Nephron progenitor cell (in vitro differentiated cells): ENCODE results near the gene DPM3.

Experiments used
- DNase-seq: peaks from one replicate; pipeline ENCODE4 v3.0.0; 2021
- H3K27ac Mint-ChIP-seq: 2 replicates; pipeline ENCODE4 v1.8.0; 2021; ENCODE audit warnings: mild to moderate bottlenecking, moderate library complexity, mixed read lengths
- H3K27me3 Mint-ChIP-seq: 2 replicates; pipeline ENCODE4 v1.8.0; 2021; ENCODE audit warnings: mild to moderate bottlenecking, low read depth, mixed read lengths; ENCODE audit not compliant: poor library complexity
- H3K36me3 Mint-ChIP-seq: 2 replicates; pipeline ENCODE4 v1.8.0; 2021; ENCODE audit warnings: low read depth, mixed read lengths
- H3K4me1 Mint-ChIP-seq: 2 replicates; pipeline ENCODE4 v1.8.0; 2021; ENCODE audit warnings: mixed read lengths
- H3K4me3 Mint-ChIP-seq: 2 replicates; pipeline ENCODE4 v1.8.0; 2021; ENCODE audit warnings: mild to moderate bottlenecking, moderate library complexity, mixed read lengths
- H3K9me3 Mint-ChIP-seq: 2 replicates; pipeline ENCODE4 v1.8.0; 2021; ENCODE audit warnings: mild to moderate bottlenecking, moderate library complexity, mixed read lengths
- CTCF ChIP-seq: fragments of 200-600 bp; sonication (generic); IDR thresholded peaks from 2 replicates; pipeline ENCODE4 v1.5.0; 2021; ENCODE audit warnings: antibody characterized with exemption

The DPM3 gene

GRCh38 chr1:155107309-155108264 is 32.7 kb downstream of the DPM3 start:
- Mint-ChIP-seq H3K27me3 (peaks cover 23% of the 10 kb centered on the region), H3K4me3 (no peak overlapping the region)

GRCh38 chr1:155106862-155107261 is 33.5 kb downstream of the DPM3 start:
- H3K4me1 Mint-ChIP-seq = peaks cover 19% of the 10 kb centered on the region
- H3K27me3 Mint-ChIP-seq = peaks cover 27% of the 10 kb centered on the region
- H3K4me3 Mint-ChIP-seq = no peak overlapping the region
- DNase-seq = no peak
- H3K36me3 Mint-ChIP-seq = no peaks in the 10 kb centered on the region
- H3K9me3 Mint-ChIP-seq = no peaks in the 10 kb centered on the region
- no peak overlapping the region for H3K27ac Mint-ChIP-seq
- TF ChIP-seq CTCF = no peak

More at GRCh38 chr1:155107309-155108264, 32.7 kb downstream of the DPM3 start:
- Mint-ChIP-seq H3K9me3 (no peaks in the 10 kb centered on the region), H3K27ac (no peak overlapping the region), H3K4me1 (peaks cover 22% of the 10 kb centered on the region), H3K36me3 (no peaks in the 10 kb centered on the region)
- no peak for TF ChIP-seq CTCF
- DNase-seq = no peak

GRCh38 chr1:155105604-155106011 is 34.7 kb downstream of the DPM3 start:
- Mint-ChIP-seq H3K9me3 (no peaks in the 10 kb centered on the region), H3K27ac (no peak overlapping the region), H3K4me1 (peaks cover 6% of the 10 kb centered on the region), H3K27me3 (peaks cover 31% of the 10 kb centered on the region), H3K36me3 (no peaks in the 10 kb centered on the region), H3K4me3 (no peak overlapping the region)
- no peak for DNase-seq
- TF ChIP-seq CTCF = no peak

- no peak for TF ChIP-seq CTCF
- Mint-ChIP-seq H3K4me1 (no peaks in the 10 kb centered on the region), H3K36me3 (no peaks in the 10 kb centered on the region), H3K27ac (no peak overlapping the region), H3K27me3 (peaks cover 31% of the 10 kb centered on the region), H3K9me3 (no peaks in the 10 kb centered on the region), H3K4me3 (no peak overlapping the region)
- DNase-seq = no peak
These were observed 35.5 kb downstream of the DPM3 start for GRCh38 chr1:155104605-155105534.

- TF ChIP-seq CTCF = no peak
- Mint-ChIP-seq H3K27ac (no peak overlapping the region), H3K9me3 (no peaks in the 10 kb centered on the region), H3K27me3 (peaks cover 26% of the 10 kb centered on the region), H3K4me3 (no peak overlapping the region), H3K4me1 (no peaks in the 10 kb centered on the region), H3K36me3 (no peaks in the 10 kb centered on the region)
- no peak for DNase-seq
These were observed 37.0 kb downstream of the DPM3 start for GRCh38 chr1:155103325-155103724.
